Measurements from ENCODE around the gene ST6GAL1. TPM values are rescaled to one million over a fixed set of nuclear protein-coding genes. Genes with fewer than 3 reads are reported as not detected.
A peak's percentile ranks its signal among the peaks of the same experiment; 100 is the strongest.

The ST6GAL1 gene
- total and polyA plus RNA-seq, 2 of the 8 experiments (the other 6 are each of a cell fraction or from before 2014, with no cell fraction given), result 62.8 to 80.9 TPM

GRCh38 chr3:186896006-186896405, 34.3 kb upstream of the ST6GAL1 start:
- Histone ChIP-seq H3K9ac (replicated peaks in 1 of 4; ENCODE audit: extremely low read depth in 1 of 4, low read depth in 3 of 4, low read length in 3 of 4) (no peak overlapping the region), H2BK5ac (ENCODE audit: low read depth, low read length) (no peak overlapping the region), H4K5ac (ENCODE audit: insufficient read length, low read depth, low read length) (no peak overlapping the region), H3K4ac (replicated peaks; ENCODE audit: insufficient read length, low read depth, low read length) (no peak overlapping the region), H2AK5ac (ENCODE audit: low read depth, low read length) (no peak overlapping the region), H3K79me2 (ENCODE audit: control insufficient read depth in 1 of 2, insufficient read depth in 2 of 2, low read length in 2 of 2) (no peaks in the 10 kb centered on the region), H3K9me3 (ENCODE audit: insufficient read depth in 2 of 2, low read depth in 1 of 2, low read length in 1 of 2) (peaks cover 7 to 9% of the 10 kb centered on the region in 2 experiments; a peak in 3 of 4 replicates), H3K23me2 (ENCODE audit: low read depth, low read length) (no peaks in the 10 kb centered on the region), H3K27me3 (replicated peaks in 1 of 4; ENCODE audit: control insufficient read depth in 3 of 4, extremely low read depth in 1 of 4, insufficient read depth in 3 of 4, low read length in 3 of 4) (no peaks in the 10 kb centered on the region), H3K4me2 (ENCODE audit: insufficient read depth in 1 of 2, low read depth in 2 of 2, low read length in 2 of 2) (no peak overlapping the region), H2BK15ac (ENCODE audit: low read length) (no peak overlapping the region), H4K20me1 (replicated peaks in 1 of 2; ENCODE audit: control insufficient read depth in 1 of 2, insufficient read depth in 2 of 2, low read length in 2 of 2) (no peaks in the 10 kb centered on the region), H4K91ac (replicated peaks; ENCODE audit: insufficient read length, low read length) (no peak overlapping the region), H2AFZ (ENCODE audit: low read length) (no peak overlapping the region), H3K18ac (ENCODE audit: extremely low read depth, low read length) (peak overlapping the region; percentile 71; the same call in 1 of the 2 replicates), H3K4me3 (ENCODE audit: extremely low read depth in 1 of 4, insufficient read depth in 2 of 4, low read depth in 3 of 4, low read length in 4 of 4) (no peak overlapping the region), H2BK12ac (ENCODE audit: low read depth, low read length) (0 out of 2 replicates have a peak overlapping the region, but pooled peaks have one; percentile 11), H3K79me1 (ENCODE audit: low read depth, low read length) (no peaks in the 10 kb centered on the region), H2BK120ac (replicated peaks; ENCODE audit: low read depth, low read length) (no peak overlapping the region), H2BK20ac (ENCODE audit: low read length) (0 out of 2 replicates have a peak overlapping the region, but pooled peaks have one; percentile 61), H3K56ac (replicated peaks; ENCODE audit: insufficient read length, low read depth, low read length) (no peak overlapping the region), H3K4me1 (replicated peaks in 1 of 4; ENCODE audit: control insufficient read depth in 3 of 4, insufficient read depth in 4 of 4, low read length in 3 of 4) (peaks cover 0 to 15% (median 3%) of the 10 kb centered on the region in 4 experiments; a peak in 5 of 7 replicates), H3K36me3 (ENCODE audit: control insufficient read depth in 2 of 4, insufficient read depth in 4 of 4, low read length in 3 of 4) (peaks cover 0 to 3% (median 0%) of the 10 kb centered on the region in 4 experiments; a peak in 1 of 8 replicates), H3K14ac (ENCODE audit: insufficient read length) (no peak overlapping the region), H4K8ac (ENCODE audit: extremely low read depth, insufficient read depth, low read length) (no peak overlapping the region), H3K27ac (ENCODE audit: low read depth, low read length) (no peak overlapping the region), H3K23ac (ENCODE audit: insufficient read length) (no peak overlapping the region)
- DNase-seq (ENCODE audit: low read depth in 1 of 2, low spot score in 2 of 2), result no peak
- no peak for FAIRE-seq
- ChIA-PET CTCF (ENCODE audit: partially characterized antibody) (interaction anchor here (0.9 kb wide), 1 partner anchor 34 kb away, joined by 3 read pairs; no protein-coding TSS in a partner anchor), POLR2A (ENCODE audit: partially characterized antibody) (no interaction called here)
- WGBS, 2 experiments (ENCODE audit: extremely low coverage in 1 of 2, insufficient coverage in 1 of 2, insufficient read length in 1 of 2, insufficient replicate concordance in 2 of 2, low coverage in 1 of 2, low lambda C conversion rate in 2 of 2, missing lambda C conversion rate in 1 of 2), result 88% methylated on average over 4 of the region's 4 CpGs; no CpG with 5 or more reads in 1 of the 2 experiments
- TF ChIP-seq ATF3 (IDR thresholded peaks at IDR 0.05; ENCODE audit: insufficient read depth, low read depth, low read length) (no peak), EP300 (IDR thresholded peaks at IDR 0.05; ENCODE audit: borderline replicate concordance in 1 of 2, low read depth in 2 of 2, low read length in 2 of 2) (no peak), TBP (IDR thresholded peaks at IDR 0.05; ENCODE audit: low read depth, low read length) (no peak), KDM5A (IDR thresholded peaks at IDR 0.05; ENCODE audit: low read length) (no peak), TAF1 (IDR thresholded peaks at IDR 0.05; ENCODE audit: low read depth, low read length) (no peak), JUND (IDR thresholded peaks at IDR 0.05; ENCODE audit: low read length) (no peak), SIN3A (conservative IDR thresholded peaks at IDR 0.05 in 1 of 2, IDR thresholded peaks at IDR 0.05 in 1 of 2; ENCODE audit: low read depth in 1 of 2, low read length in 2 of 2) (no peak), RNF2 (IDR thresholded peaks at IDR 0.05; ENCODE audit: borderline replicate concordance, low read depth, low read length, missing control alignments, poor library complexity, severe bottlenecking) (no peak), CEBPB (IDR thresholded peaks at IDR 0.05; ENCODE audit: low read depth, low read length) (no peak), SIX5 (IDR thresholded peaks at IDR 0.05; ENCODE audit: low read depth, low read length) (no peak)

All from H1 (cell line).